GM18526 (cell line): ENCODE results near the gene FUBP1.

Experiments
- POLR2A ChIP-seq: IDR thresholded peaks from 3 replicates; pipeline ENCODE4 v1.6.1; 2011; ENCODE audit not compliant: insufficient read length; ENCODE audit errors: extremely low read depth

The FUBP1 gene

GRCh38 chr1:77910116-77910515, 68.8 kb downstream of the FUBP1 start:
- TF ChIP-seq POLR2A, result no peak

GRCh38 chr1:77906624-77907023, 72.2 kb downstream of the FUBP1 start:
- no peak for TF ChIP-seq POLR2A

- TF ChIP-seq POLR2A, result no peak
Measured at GRCh38 chr1:77906019-77906545, 72.8 kb downstream of the FUBP1 start.

GRCh38 chr1:77905603-77906002, 73.3 kb downstream of the FUBP1 start:
- TF ChIP-seq POLR2A, result no peak

DNA sequence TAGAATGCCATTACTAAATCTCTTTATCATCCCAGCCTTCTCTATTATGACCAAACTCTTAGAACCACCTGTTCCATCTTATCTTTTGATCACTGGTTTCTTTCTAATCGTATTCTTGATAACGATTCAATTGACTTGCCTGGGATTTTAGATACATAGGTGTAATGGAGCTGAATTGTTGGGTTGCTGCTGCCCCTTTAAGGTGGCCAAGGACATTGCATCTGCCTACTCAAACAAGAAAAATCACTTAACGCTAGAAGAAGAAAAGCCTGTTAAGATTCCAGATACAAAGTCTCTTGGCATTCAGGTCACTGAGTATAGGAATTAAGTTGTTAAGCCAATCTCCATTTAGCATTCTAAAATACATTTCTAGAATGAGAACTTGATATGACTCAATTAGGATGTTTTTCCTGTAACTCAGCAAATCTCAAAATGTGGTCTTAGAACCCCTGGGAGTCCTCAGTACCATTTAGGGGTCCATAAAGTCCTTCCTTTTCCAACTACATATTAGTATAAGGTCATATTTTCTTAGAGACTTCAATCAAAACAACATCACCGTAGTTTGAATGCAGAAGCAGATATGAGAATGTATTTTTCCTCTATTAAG, 78.1 kb downstream of the FUBP1 start:
- TF ChIP-seq POLR2A, result no peak

- TF ChIP-seq POLR2A, result no peak
Measured at GRCh38 chr1:77899647-77900320, 79.1 kb downstream of the FUBP1 start.
